Loucy (cell line): Measurements from ENCODE around the gene ARL8B.
"Not testable (repeated sequence)": the region's sequence is repeated elsewhere in the genome, so short reads cannot be mapped to it uniquely, and the experiment has no call there.

Experiments
- H2AFZ ChIP-seq: fragments of 200-600 bp; sonication (generic); 2 replicates; pipeline ENCODE4 v1.6.0; 2016; ENCODE audit warnings: antibody characterized with exemption, mild to moderate bottlenecking, low read length, moderate library complexity
- H3F3A ChIP-seq: fragments of 200-600 bp; 2 replicates; pipeline ENCODE4 v1.6.0; 2016; ENCODE audit warnings: antibody characterized with exemption, low read depth, mild to moderate bottlenecking
- H3K27me3 ChIP-seq: fragments of 200-600 bp; sonication (generic); 2 replicates; pipeline ENCODE4 v1.6.1; 2014; ENCODE audit warnings: low read length, mild to moderate bottlenecking; ENCODE audit not compliant: insufficient read depth, poor library complexity, severe bottlenecking
- H3K36me3 ChIP-seq: fragments of 200-600 bp; sonication (generic); 2 replicates; pipeline ENCODE4 v1.6.1; 2016; ENCODE audit warnings: low read length; ENCODE audit not compliant: insufficient read depth
- H3K4me1 ChIP-seq: fragments of 200-600 bp; sonication (generic); 2 replicates; pipeline ENCODE4 v1.5.1; 2014; ENCODE audit warnings: low read length, mild to moderate bottlenecking; ENCODE audit not compliant: insufficient read depth, poor library complexity, severe bottlenecking
- H3K4me2 ChIP-seq: fragments of 200-600 bp; sonication (generic); 2 replicates; pipeline ENCODE4 v1.6.0; 2014; ENCODE audit warnings: antibody characterized with exemption, low read length, low read depth, mild to moderate bottlenecking; ENCODE audit not compliant: poor library complexity, severe bottlenecking
- H3K4me3 ChIP-seq: fragments of 200-600 bp; sonication (generic); 2 replicates; pipeline ENCODE4 v1.5.1; 2014; ENCODE audit warnings: low read length, mild to moderate bottlenecking, mixed read lengths; ENCODE audit not compliant: poor library complexity, severe bottlenecking
- H3K79me2 ChIP-seq: fragments of 200-600 bp; sonication (generic); 2 replicates; pipeline ENCODE4 v1.6.1; 2014; ENCODE audit warnings: low read length; ENCODE audit not compliant: insufficient read depth
- H3K9ac ChIP-seq: fragments of 200-600 bp; sonication (generic); 2 replicates; pipeline ENCODE4 v1.6.0; 2014; ENCODE audit warnings: mild to moderate bottlenecking, low read depth, low read length, moderate library complexity; ENCODE audit not compliant: poor library complexity, severe bottlenecking
- H3K9me2 ChIP-seq: fragments of 200-600 bp; sonication (generic); replicated peaks from 2 replicates; pipeline ENCODE4 v1.6.1; 2016; ENCODE audit warnings: low read depth, low read length, mixed read lengths
- H3K9me3 ChIP-seq: fragments of 200-600 bp; sonication (generic); 2 replicates; pipeline ENCODE4 v1.6.1; 2014; ENCODE audit warnings: mild to moderate bottlenecking, antibody characterized with exemption, low read length, low read depth; ENCODE audit not compliant: insufficient read depth
- H4K20me1 ChIP-seq: fragments of 200-600 bp; sonication (generic); 2 replicates; pipeline ENCODE4 v1.6.0; 2014; ENCODE audit warnings: antibody characterized with exemption, low read length, mild to moderate bottlenecking; ENCODE audit not compliant: insufficient read depth, poor library complexity, severe bottlenecking
- CTCF ChIP-seq: fragments of 200-600 bp; sonication (generic); conservative IDR thresholded peaks from 2 replicates; pipeline ENCODE4 v1.5.1; 2014; ENCODE audit warnings: mild to moderate bottlenecking, antibody characterized with exemption, low read length
- EZH2phosphoT487 ChIP-seq: fragments of 200-600 bp; IDR thresholded peaks from 2 replicates; pipeline ENCODE4 v1.6.1; 2018; ENCODE audit warnings: antibody characterized with exemption, mild to moderate bottlenecking, moderate library complexity, borderline replicate concordance

ARL8B gene

GRCh38 chr3:5079761-5080160 lies 42.3 kb upstream of the ARL8B start:
- Histone ChIP-seq H2AFZ (no peak overlapping the region), H3K9me3 (no peaks in the 10 kb centered on the region), H3K27me3 (no peaks in the 10 kb centered on the region), H3K4me3 (no peak overlapping the region), H3K36me3 (no peaks in the 10 kb centered on the region), H3K4me1 (no peaks in the 10 kb centered on the region), H4K20me1 (no peaks in the 10 kb centered on the region), H3K79me2 (no peaks in the 10 kb centered on the region), H3K9ac (no peak overlapping the region), H3F3A (no peaks in the 10 kb centered on the region), H3K4me2 (no peak overlapping the region), H3K9me2 (no peaks in the 10 kb centered on the region)
- TF ChIP-seq CTCF (no peak), EZH2phosphoT487 (no peak)

GRCh38 chr3:5080779-5081550 lies 41.1 kb upstream of the ARL8B start:
- H3K4me2 ChIP-seq = no peak overlapping the region
- H3K9me2 ChIP-seq = no peaks in the 10 kb centered on the region
- TF ChIP-seq EZH2phosphoT487 (no peak), CTCF (no peak)

GRCh38 chr3:5081973-5082788 lies 39.9 kb upstream of the ARL8B start:
- not testable (repeated sequence) for H3K27me3 ChIP-seq, H3K9me3 ChIP-seq, H3F3A ChIP-seq, H3K9me2 ChIP-seq, H3K4me1 ChIP-seq, H3K4me3 ChIP-seq, H3K36me3 ChIP-seq, H3K4me2 ChIP-seq, H3K9ac ChIP-seq, H3K79me2 ChIP-seq, H4K20me1 ChIP-seq, H2AFZ ChIP-seq

More at GRCh38 chr3:5080779-5081550, 41.1 kb upstream of the ARL8B start:
- Histone ChIP-seq H3K4me1 (no peaks in the 10 kb centered on the region), H3K9ac (no peak overlapping the region), H2AFZ (no peak overlapping the region), H3K9me3 (no peaks in the 10 kb centered on the region), H3F3A (no peaks in the 10 kb centered on the region), H3K4me3 (no peak overlapping the region), H3K79me2 (no peaks in the 10 kb centered on the region), H3K36me3 (no peaks in the 10 kb centered on the region), H3K27me3 (no peaks in the 10 kb centered on the region), H4K20me1 (no peaks in the 10 kb centered on the region)
